Measurements from ENCODE around the gene KDM4D. TPM values are rescaled to one million over a fixed set of nuclear protein-coding genes. Genes with fewer than 3 reads are reported as not detected.

The KDM4D gene
- total and polyA plus RNA-seq, 9 of the 15 experiments (the other 6 are each of a cell fraction or from before 2014, with no cell fraction given): 0.34 to 1.1 (median 0.50) TPM

DNA sequence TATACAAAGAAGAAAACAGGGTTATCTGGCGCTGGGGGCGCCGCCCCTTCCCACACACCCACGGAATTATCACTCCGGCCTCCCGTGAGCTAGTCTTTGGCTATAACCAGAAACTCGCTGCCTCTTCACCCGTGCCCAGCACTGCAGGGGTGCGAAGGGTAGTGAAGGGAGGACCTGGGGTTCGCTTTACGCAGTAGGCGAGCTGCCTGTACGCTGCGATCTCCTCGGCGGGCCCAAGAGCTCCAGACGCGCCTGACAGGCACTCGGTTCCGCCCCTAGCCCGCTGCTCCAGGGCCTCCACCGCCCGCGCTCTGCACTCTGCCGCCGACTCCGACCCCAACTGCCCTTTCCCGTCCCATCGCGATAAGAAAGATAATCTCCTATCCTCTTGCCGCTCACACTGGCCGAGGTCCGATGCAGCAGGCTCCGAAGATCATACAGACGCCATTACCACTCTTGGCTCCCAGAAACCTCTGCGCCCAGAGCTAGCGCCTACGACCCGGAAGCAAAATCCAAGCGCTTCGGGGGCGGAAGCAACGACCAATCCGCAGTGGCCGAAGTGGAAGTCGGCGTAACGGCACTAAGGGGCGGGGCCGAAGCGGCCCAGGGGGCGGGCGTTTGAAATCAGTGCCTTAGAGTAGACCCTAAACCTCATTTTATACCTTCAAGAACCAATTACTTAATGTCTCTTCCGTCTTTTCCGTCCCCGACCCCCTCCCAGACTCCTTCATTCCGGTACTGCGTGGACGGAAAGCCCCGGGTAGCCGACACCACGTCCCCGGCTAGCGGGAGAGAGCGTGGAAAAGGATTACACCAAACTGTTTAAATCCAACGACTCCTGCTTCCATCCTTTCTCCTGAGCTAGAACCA is at the start of gene KDM4D, which contains the start of gene CWC15 (continued):
- TF ChIP-seq, protein P1, sequence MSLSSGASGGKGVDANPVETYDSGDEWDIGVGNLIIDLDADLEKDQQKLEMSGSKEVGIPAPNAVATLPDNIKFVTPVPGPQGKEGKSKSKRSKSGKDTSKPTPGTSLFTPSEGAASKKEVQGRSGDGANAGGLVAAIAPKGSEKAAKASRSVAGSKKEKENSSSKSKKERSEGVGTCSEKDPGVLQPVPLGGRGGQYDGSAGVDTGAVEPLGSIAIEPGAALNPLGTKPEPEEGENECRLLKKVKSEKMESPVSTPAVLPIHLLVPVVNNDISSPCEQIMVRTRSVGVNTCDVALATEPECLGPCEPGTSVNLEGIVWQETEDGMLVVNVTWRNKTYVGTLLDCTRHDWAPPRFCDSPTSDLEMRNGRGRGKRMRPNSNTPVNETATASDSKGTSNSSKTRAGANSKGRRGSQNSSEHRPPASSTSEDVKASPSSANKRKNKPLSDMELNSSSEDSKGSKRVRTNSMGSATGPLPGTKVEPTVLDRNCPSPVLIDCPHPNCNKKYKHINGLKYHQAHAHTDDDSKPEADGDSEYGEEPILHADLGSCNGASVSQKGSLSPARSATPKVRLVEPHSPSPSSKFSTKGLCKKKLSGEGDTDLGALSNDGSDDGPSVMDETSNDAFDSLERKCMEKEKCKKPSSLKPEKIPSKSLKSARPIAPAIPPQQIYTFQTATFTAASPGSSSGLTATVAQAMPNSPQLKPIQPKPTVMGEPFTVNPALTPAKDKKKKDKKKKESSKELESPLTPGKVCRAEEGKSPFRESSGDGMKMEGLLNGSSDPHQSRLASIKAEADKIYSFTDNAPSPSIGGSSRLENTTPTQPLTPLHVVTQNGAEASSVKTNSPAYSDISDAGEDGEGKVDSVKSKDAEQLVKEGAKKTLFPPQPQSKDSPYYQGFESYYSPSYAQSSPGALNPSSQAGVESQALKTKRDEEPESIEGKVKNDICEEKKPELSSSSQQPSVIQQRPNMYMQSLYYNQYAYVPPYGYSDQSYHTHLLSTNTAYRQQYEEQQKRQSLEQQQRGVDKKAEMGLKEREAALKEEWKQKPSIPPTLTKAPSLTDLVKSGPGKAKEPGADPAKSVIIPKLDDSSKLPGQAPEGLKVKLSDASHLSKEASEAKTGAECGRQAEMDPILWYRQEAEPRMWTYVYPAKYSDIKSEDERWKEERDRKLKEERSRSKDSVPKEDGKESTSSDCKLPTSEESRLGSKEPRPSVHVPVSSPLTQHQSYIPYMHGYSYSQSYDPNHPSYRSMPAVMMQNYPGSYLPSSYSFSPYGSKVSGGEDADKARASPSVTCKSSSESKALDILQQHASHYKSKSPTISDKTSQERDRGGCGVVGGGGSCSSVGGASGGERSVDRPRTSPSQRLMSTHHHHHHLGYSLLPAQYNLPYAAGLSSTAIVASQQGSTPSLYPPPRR (CRISPR knock-in tag; IDR thresholded peaks at IDR 0.05; ENCODE audit: borderline replicate concordance): no peak
- no peak for TF ChIP-seq RFX5 (IDR thresholded peaks at IDR 0.05; ENCODE audit: low read depth, low read length)
- TF ChIP-seq, protein P2, sequence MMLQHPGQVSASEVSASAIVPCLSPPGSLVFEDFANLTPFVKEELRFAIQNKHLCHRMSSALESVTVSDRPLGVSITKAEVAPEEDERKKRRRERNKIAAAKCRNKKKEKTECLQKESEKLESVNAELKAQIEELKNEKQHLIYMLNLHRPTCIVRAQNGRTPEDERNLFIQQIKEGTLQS (IDR thresholded peaks at IDR 0.05): no peak
- TF ChIP-seq, protein P2 (CRISPR knock-in tag; conservative IDR thresholded peaks at IDR 0.05): no peak
- peak; percentile 58 for TF ChIP-seq NFYB (IDR thresholded peaks at IDR 0.05; ENCODE audit: extremely low read depth, insufficient read length)
- TF ChIP-seq ZBTB1 (CRISPR knock-in tag; IDR thresholded peaks at IDR 0.05; ENCODE audit: borderline replicate concordance, low read depth): no peak
- no peak for TF ChIP-seq ZFP36 (IDR thresholded peaks at IDR 0.05; ENCODE audit: low read depth, low read length, partially characterized antibody)
- no peak for TF ChIP-seq NR2F6 (CRISPR knock-in tag; IDR thresholded peaks at IDR 0.05)
- no peak for TF ChIP-seq NR1H2 (CRISPR knock-in tag; IDR thresholded peaks at IDR 0.05)
- TF ChIP-seq, protein P3, sequence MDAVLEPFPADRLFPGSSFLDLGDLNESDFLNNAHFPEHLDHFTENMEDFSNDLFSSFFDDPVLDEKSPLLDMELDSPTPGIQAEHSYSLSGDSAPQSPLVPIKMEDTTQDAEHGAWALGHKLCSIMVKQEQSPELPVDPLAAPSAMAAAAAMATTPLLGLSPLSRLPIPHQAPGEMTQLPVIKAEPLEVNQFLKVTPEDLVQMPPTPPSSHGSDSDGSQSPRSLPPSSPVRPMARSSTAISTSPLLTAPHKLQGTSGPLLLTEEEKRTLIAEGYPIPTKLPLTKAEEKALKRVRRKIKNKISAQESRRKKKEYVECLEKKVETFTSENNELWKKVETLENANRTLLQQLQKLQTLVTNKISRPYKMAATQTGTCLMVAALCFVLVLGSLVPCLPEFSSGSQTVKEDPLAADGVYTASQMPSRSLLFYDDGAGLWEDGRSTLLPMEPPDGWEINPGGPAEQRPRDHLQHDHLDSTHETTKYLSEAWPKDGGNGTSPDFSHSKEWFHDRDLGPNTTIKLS (IDR thresholded peaks at IDR 0.05; ENCODE audit: borderline replicate concordance, low read depth): no peak; the same call in 1 of the 2 replicates
- peak; percentile 99 for TF ChIP-seq GABPB1 (CRISPR knock-in tag; IDR thresholded peaks at IDR 0.05)
- TF ChIP-seq, protein P4, sequence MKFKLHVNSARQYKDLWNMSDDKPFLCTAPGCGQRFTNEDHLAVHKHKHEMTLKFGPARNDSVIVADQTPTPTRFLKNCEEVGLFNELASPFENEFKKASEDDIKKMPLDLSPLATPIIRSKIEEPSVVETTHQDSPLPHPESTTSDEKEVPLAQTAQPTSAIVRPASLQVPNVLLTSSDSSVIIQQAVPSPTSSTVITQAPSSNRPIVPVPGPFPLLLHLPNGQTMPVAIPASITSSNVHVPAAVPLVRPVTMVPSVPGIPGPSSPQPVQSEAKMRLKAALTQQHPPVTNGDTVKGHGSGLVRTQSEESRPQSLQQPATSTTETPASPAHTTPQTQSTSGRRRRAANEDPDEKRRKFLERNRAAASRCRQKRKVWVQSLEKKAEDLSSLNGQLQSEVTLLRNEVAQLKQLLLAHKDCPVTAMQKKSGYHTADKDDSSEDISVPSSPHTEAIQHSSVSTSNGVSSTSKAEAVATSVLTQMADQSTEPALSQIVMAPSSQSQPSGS (CRISPR knock-in tag; IDR thresholded peaks at IDR 0.05): no peak
- no peak for TF ChIP-seq ZC3H4 (CRISPR knock-in tag; IDR thresholded peaks at IDR 0.05; ENCODE audit: borderline replicate concordance)
- TF ChIP-seq, protein P5, sequence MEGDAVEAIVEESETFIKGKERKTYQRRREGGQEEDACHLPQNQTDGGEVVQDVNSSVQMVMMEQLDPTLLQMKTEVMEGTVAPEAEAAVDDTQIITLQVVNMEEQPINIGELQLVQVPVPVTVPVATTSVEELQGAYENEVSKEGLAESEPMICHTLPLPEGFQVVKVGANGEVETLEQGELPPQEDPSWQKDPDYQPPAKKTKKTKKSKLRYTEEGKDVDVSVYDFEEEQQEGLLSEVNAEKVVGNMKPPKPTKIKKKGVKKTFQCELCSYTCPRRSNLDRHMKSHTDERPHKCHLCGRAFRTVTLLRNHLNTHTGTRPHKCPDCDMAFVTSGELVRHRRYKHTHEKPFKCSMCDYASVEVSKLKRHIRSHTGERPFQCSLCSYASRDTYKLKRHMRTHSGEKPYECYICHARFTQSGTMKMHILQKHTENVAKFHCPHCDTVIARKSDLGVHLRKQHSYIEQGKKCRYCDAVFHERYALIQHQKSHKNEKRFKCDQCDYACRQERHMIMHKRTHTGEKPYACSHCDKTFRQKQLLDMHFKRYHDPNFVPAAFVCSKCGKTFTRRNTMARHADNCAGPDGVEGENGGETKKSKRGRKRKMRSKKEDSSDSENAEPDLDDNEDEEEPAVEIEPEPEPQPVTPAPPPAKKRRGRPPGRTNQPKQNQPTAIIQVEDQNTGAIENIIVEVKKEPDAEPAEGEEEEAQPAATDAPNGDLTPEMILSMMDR (IDR thresholded peaks at IDR 0.05 in 2 of 3, conservative IDR thresholded peaks at IDR 0.05 in 1 of 3; ENCODE audit: insufficient read depth in 2 of 3, low read depth in 1 of 3, low read length in 3 of 3): no peak
- no peak for TF ChIP-seq ZNF3 (CRISPR knock-in tag; IDR thresholded peaks at IDR 0.05)
- TF ChIP-seq CHD1 (IDR thresholded peaks at IDR 0.05; ENCODE audit: low read length): peak; percentile 75

All from K562 (cell line).